H1 (cell line): ENCODE measurements around the gene NDUFA5. TPM values are rescaled to one million over a fixed set of nuclear protein-coding genes. Genes with fewer than 3 reads are reported as not detected.
A peak's percentile ranks its signal among the peaks of the same experiment; 100 is the strongest.

Source experiments
- CTCF ChIA-PET: fragments of 300-600 bp; sonication (Branson Sonifier 250); formaldehyde crosslinking; loops from one replicate; lab custom pipeline; 2021; ENCODE audit not compliant: partially characterized antibody; lab: Charles Lee
- POLR2A ChIA-PET: fragments of 300-600 bp; sonication (Branson Sonifier 250); formaldehyde crosslinking; loops from one replicate; lab custom pipeline; 2021; ENCODE audit warnings: inconsistent platforms; ENCODE audit not compliant: partially characterized antibody; lab: Charles Lee
- DNase-seq, 2 experiments: peaks; one replicate each; pipeline versions ENCODE4 v3.0.0 to v3.0.0-alpha.2; 2010 to 2022; ENCODE audit warnings: low spot score in 2 of 2, low read depth in 1 of 2, mixed read lengths in 1 of 2
- FAIRE-seq: peaks from 2 replicates; lab custom pipeline; 2011; peaks lifted over from hg19 to GRCh38; lab: Jason Lieb, UNC
- H2AFZ ChIP-seq: 2 replicates; pipeline ENCODE4 v1.8.1; 2012; ENCODE audit warnings: low read length, inconsistent platforms
- H2AK5ac ChIP-seq: 2 replicates; pipeline ENCODE4 v1.6.1; 2013; ENCODE audit warnings: low read depth, low read length
- H2BK120ac ChIP-seq: replicated peaks from 2 replicates; pipeline ENCODE3; 2013; ENCODE audit warnings: low read depth, low read length, inconsistent platforms
- H2BK12ac ChIP-seq: 2 replicates; pipeline ENCODE4 v1.6.1; 2013; ENCODE audit warnings: low read depth, low read length
- H2BK15ac ChIP-seq: 2 replicates; pipeline ENCODE4 v1.6.1; 2013; ENCODE audit warnings: low read length
- H2BK20ac ChIP-seq: 2 replicates; pipeline ENCODE4 v1.6.1; 2013; ENCODE audit warnings: low read length
- H2BK5ac ChIP-seq: 2 replicates; pipeline ENCODE4 v1.6.1; 2013; ENCODE audit warnings: low read depth, low read length
- H3K14ac ChIP-seq: 2 replicates; pipeline ENCODE4 v1.6.1; 2013; ENCODE audit warnings: inconsistent platforms; ENCODE audit not compliant: insufficient read length
- H3K18ac ChIP-seq: 2 replicates; pipeline ENCODE4 v1.6.1; 2013; ENCODE audit warnings: low read length; ENCODE audit errors: extremely low read depth
- H3K23ac ChIP-seq: 2 replicates; pipeline ENCODE4 v1.6.1; 2013; ENCODE audit warnings: inconsistent platforms; ENCODE audit not compliant: insufficient read length
- H3K23me2 ChIP-seq: 2 replicates; pipeline ENCODE4 v1.6.1; 2013; ENCODE audit warnings: low read depth, low read length
- H3K27ac ChIP-seq: 2 replicates; pipeline ENCODE4 v1.6.1; 2011; ENCODE audit warnings: low read depth, low read length, inconsistent platforms
- H3K27me3 ChIP-seq, 4 experiments: replicated peaks in 1 of 4; 1 replicate in 1 of 4; 2 replicates in 3 of 4; pipeline versions ENCODE4 v1.6.1 to v1.8.1; 2011 to 2013; ENCODE audit warnings: low read length in 3 of 4, mild to moderate bottlenecking in 3 of 4, inconsistent platforms in 2 of 4, mixed read lengths in 2 of 4, moderate library complexity in 1 of 4; ENCODE audit not compliant: control insufficient read depth in 3 of 4, insufficient read depth in 3 of 4; ENCODE audit errors: extremely low read depth in 1 of 4
- H3K36me3 ChIP-seq, 4 experiments: 2 replicates each; pipeline versions ENCODE4 v1.6.1 to v1.8.1; 2011 to 2013; ENCODE audit warnings: mild to moderate bottlenecking in 4 of 4, low read length in 3 of 4, moderate library complexity in 2 of 4, control low read depth in 1 of 4, inconsistent platforms in 1 of 4; ENCODE audit not compliant: insufficient read depth in 4 of 4, control insufficient read depth in 2 of 4
- H3K4ac ChIP-seq: replicated peaks from 2 replicates; pipeline ENCODE3; 2013; ENCODE audit warnings: low read length, low read depth, mixed read lengths, inconsistent platforms; ENCODE audit not compliant: insufficient read length
- H3K4me1 ChIP-seq, 4 experiments: replicated peaks in 1 of 4; 1 replicate in 1 of 4; 2 replicates in 3 of 4; pipeline versions ENCODE4 v1.6.1 to v1.8.1; 2011 to 2013; ENCODE audit warnings: low read length in 3 of 4, inconsistent platforms in 2 of 4, mixed read lengths in 1 of 4; ENCODE audit not compliant: insufficient read depth in 4 of 4, control insufficient read depth in 3 of 4
- H3K4me2 ChIP-seq, 2 experiments: 2 replicates each; pipeline versions ENCODE4 v1.6.1 to v1.8.1; 2011 to 2013; ENCODE audit warnings: low read depth in 2 of 2, low read length in 2 of 2, control low read depth in 1 of 2, inconsistent platforms in 1 of 2, mild to moderate bottlenecking in 1 of 2; ENCODE audit not compliant: insufficient read depth in 1 of 2
- H3K4me3 ChIP-seq, 4 experiments: fragments of 200-600, 300-600 bp in 1 of 4; sonication (generic), shearing (Covaris generic), sonication (Bioruptor Twin) in 1 of 4; 2 replicates each; pipeline versions ENCODE4 v1.5.1 to v1.8.1; 2011 to 2016; ENCODE audit warnings: low read length in 4 of 4, low read depth in 3 of 4, control low read depth in 2 of 4, inconsistent platforms in 2 of 4, mild to moderate bottlenecking in 2 of 4, mixed read lengths in 1 of 4, moderate library complexity in 1 of 4; ENCODE audit not compliant: insufficient read depth in 2 of 4; ENCODE audit errors: extremely low read depth in 1 of 4
- H3K56ac ChIP-seq: replicated peaks from 2 replicates; pipeline ENCODE3; 2013; ENCODE audit warnings: low read depth, mild to moderate bottlenecking, mixed read lengths, low read length, inconsistent platforms; ENCODE audit not compliant: insufficient read length
- H3K79me1 ChIP-seq: 2 replicates; pipeline ENCODE4 v1.6.1; 2013; ENCODE audit warnings: low read depth, low read length, control low read depth
- H3K79me2 ChIP-seq, 2 experiments: 2 replicates each; pipeline versions ENCODE4 v1.6.1 to v1.8.1; 2012 to 2013; ENCODE audit warnings: low read length in 2 of 2, mild to moderate bottlenecking in 2 of 2, inconsistent platforms in 1 of 2; ENCODE audit not compliant: insufficient read depth in 2 of 2, control insufficient read depth in 1 of 2
- H3K9ac ChIP-seq, 4 experiments: replicated peaks in 1 of 4; 1 replicate in 1 of 4; 2 replicates in 3 of 4; pipeline versions ENCODE4 v1.6.1 to v1.8.1; 2011 to 2013; ENCODE audit warnings: low read depth in 3 of 4, low read length in 3 of 4, control low read depth in 2 of 4, mild to moderate bottlenecking in 2 of 4, moderate library complexity in 2 of 4, inconsistent platforms in 1 of 4; ENCODE audit errors: extremely low read depth in 1 of 4
- H3K9me3 ChIP-seq, 2 experiments: 2 replicates each; pipeline versions ENCODE4 v1.6.1 to v1.8.1; 2012 to 2013; ENCODE audit warnings: mild to moderate bottlenecking in 2 of 2, moderate library complexity in 2 of 2, control low read depth in 1 of 2, inconsistent platforms in 1 of 2, low read depth in 1 of 2, low read length in 1 of 2, mixed read lengths in 1 of 2; ENCODE audit not compliant: insufficient read depth in 2 of 2
- H4K20me1 ChIP-seq, 2 experiments: replicated peaks in 1 of 2; 2 replicates each; pipeline versions ENCODE3 to v1.8.1; 2011 to 2013; ENCODE audit warnings: inconsistent platforms in 2 of 2, low read length in 2 of 2, mild to moderate bottlenecking in 1 of 2; ENCODE audit not compliant: insufficient read depth in 2 of 2, control insufficient read depth in 1 of 2
- H4K5ac ChIP-seq: 2 replicates; pipeline ENCODE4 v1.6.1; 2013; ENCODE audit warnings: low read length, low read depth, mixed read lengths, inconsistent platforms; ENCODE audit not compliant: insufficient read length
- H4K8ac ChIP-seq: 2 replicates; pipeline ENCODE4 v1.8.0; 2013; ENCODE audit warnings: mild to moderate bottlenecking, moderate library complexity, low read length, inconsistent platforms; ENCODE audit not compliant: insufficient read depth; ENCODE audit errors: extremely low read depth
- H4K91ac ChIP-seq: replicated peaks from 2 replicates; pipeline ENCODE3; 2013; ENCODE audit warnings: low read length, mixed read lengths, inconsistent platforms; ENCODE audit not compliant: insufficient read length
- RXRA ChIP-seq: IDR thresholded peaks from 2 replicates; pipeline ENCODE4 v1.6.1; 2011; ENCODE audit warnings: low read depth, mild to moderate bottlenecking, low read length, moderate library complexity; ENCODE audit not compliant: insufficient read depth
- TBP ChIP-seq: IDR thresholded peaks from 2 replicates; pipeline ENCODE4 v1.6.1; 2011; ENCODE audit warnings: low read depth, low read length, improper control_type of control experiment
- WGBS, 2 experiments: shearing (Covaris generic) in 1 of 2; methylation state at CpG; one replicate each; pipeline versions ENCODE4 v1.1.6 to v1.1.7; 2013 to 2015; ENCODE audit warnings: low lambda C conversion rate in 2 of 2, mixed read lengths in 2 of 2, inconsistent platforms in 1 of 2, low coverage in 1 of 2, missing lambda C conversion rate in 1 of 2; ENCODE audit not compliant: insufficient replicate concordance in 2 of 2, insufficient coverage in 1 of 2, insufficient read length in 1 of 2; ENCODE audit errors: extremely low coverage in 1 of 2, missing lambda C conversion rate in 1 of 2; 5-methylcytosine and 5-hydroxymethylcytosine counted together
- polyA plus RNA-seq, 7 experiments: library from polyadenylated mRNA; depleted of rRNA in 3 of 7; stranded (reverse) in 5 of 7; unstranded in 2 of 7; fragments of >200 nt in 5 of 7; fragments of 200-250 nt in 2 of 7; gene quantifications; 1 replicate in 5 of 7; 2 replicates in 1 of 7; 4 replicates in 1 of 7; pipeline versions ENCODE4 v1.2.1 to v1.2.3, GENCODE V29; 2011 to 2013; ENCODE audit warnings: missing spikeins in 2 of 7, mixed read lengths in 2 of 7
- total RNA-seq: library from RNA; stranded (reverse); fragmentation: NEBNext Ultra II Directional; extraction: Animal tissue kit (Norgen Biotek cat#: 25700); gene quantifications from 2 replicates; pipeline ENCODE4 v1.2.1, GENCODE V29; 2021
- TF ChIP-seq, protein P1 (sequence below): IDR thresholded peaks from 2 replicates; pipeline ENCODE4 v1.6.1; 2012; ENCODE audit warnings: low read length, inconsistent platforms

Gene NDUFA5
- total and polyA plus RNA-seq, 2 of the 8 experiments (the other 6 are each of a cell fraction or from before 2014, with no cell fraction given) = 7.6 to 76.3 TPM

GRCh38 chr7:123573341-123573740 lies 15.7 kb upstream of the NDUFA5 start:
- H3K18ac ChIP-seq = no peak overlapping the region
- no peak for TF ChIP-seq TBP
- TF ChIP-seq, protein P1, sequence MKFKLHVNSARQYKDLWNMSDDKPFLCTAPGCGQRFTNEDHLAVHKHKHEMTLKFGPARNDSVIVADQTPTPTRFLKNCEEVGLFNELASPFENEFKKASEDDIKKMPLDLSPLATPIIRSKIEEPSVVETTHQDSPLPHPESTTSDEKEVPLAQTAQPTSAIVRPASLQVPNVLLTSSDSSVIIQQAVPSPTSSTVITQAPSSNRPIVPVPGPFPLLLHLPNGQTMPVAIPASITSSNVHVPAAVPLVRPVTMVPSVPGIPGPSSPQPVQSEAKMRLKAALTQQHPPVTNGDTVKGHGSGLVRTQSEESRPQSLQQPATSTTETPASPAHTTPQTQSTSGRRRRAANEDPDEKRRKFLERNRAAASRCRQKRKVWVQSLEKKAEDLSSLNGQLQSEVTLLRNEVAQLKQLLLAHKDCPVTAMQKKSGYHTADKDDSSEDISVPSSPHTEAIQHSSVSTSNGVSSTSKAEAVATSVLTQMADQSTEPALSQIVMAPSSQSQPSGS = no peak
- TF ChIP-seq RXRA = no peak
- CTCF ChIA-PET = interaction anchor here (0.7 to 1.2 kb wide), 3 partner anchors 9 to 79 kb away, joined by 3 to 6 read pairs (median 5); no protein-coding TSS in a partner anchor

More at GRCh38 chr7:123573341-123573740, 15.7 kb upstream of the NDUFA5 start:
- H2BK120ac ChIP-seq = no peak overlapping the region
- H3K14ac ChIP-seq = no peak overlapping the region
- no peak overlapping the region for H2BK20ac ChIP-seq
- no peak overlapping the region for H2BK15ac ChIP-seq
- H3K9ac ChIP-seq = no peak overlapping the region
- POLR2A ChIA-PET = interaction anchor here (0.6 kb wide), 1 partner anchor 18 kb away, joined by 3 read pairs; no protein-coding TSS in a partner anchor
- H4K91ac ChIP-seq = no peak overlapping the region
- H4K8ac ChIP-seq = no peak overlapping the region
- H3K23ac ChIP-seq = no peak overlapping the region
- no peaks in the 10 kb centered on the region for H3K36me3 ChIP-seq
- H3K9me3 ChIP-seq = no peaks in the 10 kb centered on the region
- no peaks in the 10 kb centered on the region for H3K79me2 ChIP-seq
- H3K23me2 ChIP-seq = no peaks in the 10 kb centered on the region
- H3K27me3 ChIP-seq = no peaks in the 10 kb centered on the region
- H3K4ac ChIP-seq = no peak overlapping the region
- H2BK12ac ChIP-seq = no peak overlapping the region
- H4K20me1 ChIP-seq = no peaks in the 10 kb centered on the region
- FAIRE-seq (no peak), DNase-seq (no peak)
- peaks cover 0 to 3% (median 0%) of the 10 kb centered on the region in 4 experiments; a peak in 1 of 7 replicates for H3K4me1 ChIP-seq
- H3K56ac ChIP-seq = no peak overlapping the region
- H3K4me2 ChIP-seq = no peak overlapping the region
- H3K79me1 ChIP-seq = no peaks in the 10 kb centered on the region
- no peak overlapping the region for H3K27ac ChIP-seq
- no peak overlapping the region for H2AK5ac ChIP-seq
- H4K5ac ChIP-seq = no peak overlapping the region
- H2BK5ac ChIP-seq = no peak overlapping the region
- peak overlapping the region; percentile 74; the same call in 1 of the 2 replicates for H2AFZ ChIP-seq
- H3K4me3 ChIP-seq = no peak overlapping the region
- 68% methylated on average over 3 of the region's 3 CpGs; no CpG with 5 or more reads in 1 of the 2 experiments for WGBS, 2 experiments
